ENCODE data around the gene PTPRN2. TPM values are rescaled to one million over a fixed set of nuclear protein-coding genes. Genes with fewer than 3 reads are reported as not detected.

PTPRN2 gene
- total RNA-seq, 1 donor from 2014 or later, result 0.41 TPM

GRCh38 chr7:157555944-157556641 lies 1031.5 kb downstream of the PTPRN2 start:
- no peak for DNase-seq (ENCODE audit: low spot score)
- H3K4me3 Mint-ChIP-seq, result no peak overlapping the region
- no peaks in the 10 kb centered on the region for H3K36me3 Mint-ChIP-seq (ENCODE audit: low read depth)
- no peak overlapping the region for H3K27ac Mint-ChIP-seq
- H3K9me3 Mint-ChIP-seq, result no peaks in the 10 kb centered on the region
- H3K27me3 Mint-ChIP-seq (ENCODE audit: insufficient read depth), result no peaks in the 10 kb centered on the region
- intact Hi-C loops (cut with micrococcal nuclease), result no loop called here
- no peaks in the 10 kb centered on the region for H3K4me1 Mint-ChIP-seq (ENCODE audit: low read depth)

GRCh38 chr7:157555313-157555712 lies 1032.3 kb downstream of the PTPRN2 start:
- Mint-ChIP-seq H3K27ac (no peak overlapping the region), H3K4me1 (ENCODE audit: low read depth) (no peaks in the 10 kb centered on the region), H3K27me3 (ENCODE audit: insufficient read depth) (no peaks in the 10 kb centered on the region), H3K9me3 (no peaks in the 10 kb centered on the region), H3K36me3 (ENCODE audit: low read depth) (no peaks in the 10 kb centered on the region), H3K4me3 (no peak overlapping the region)
- intact Hi-C loops (cut with micrococcal nuclease), result no loop called here
- DNase-seq (ENCODE audit: low spot score), result no peak

GRCh38 chr7:157554393-157555238 lies 1033.0 kb downstream of the PTPRN2 start:
- Mint-ChIP-seq H3K27me3 (ENCODE audit: insufficient read depth) (peaks cover 3% of the 10 kb centered on the region), H3K4me1 (ENCODE audit: low read depth) (no peaks in the 10 kb centered on the region), H3K4me3 (no peak overlapping the region), H3K9me3 (no peaks in the 10 kb centered on the region), H3K36me3 (ENCODE audit: low read depth) (no peaks in the 10 kb centered on the region), H3K27ac (no peak overlapping the region)
- intact Hi-C loops (cut with micrococcal nuclease), result no loop called here
- DNase-seq (ENCODE audit: low spot score), result no peak

- DNase-seq (ENCODE audit: low spot score), result no peak
- H3K4me1 Mint-ChIP-seq (ENCODE audit: low read depth), result no peaks in the 10 kb centered on the region
- H3K9me3 Mint-ChIP-seq, result no peaks in the 10 kb centered on the region
- peaks cover 6% of the 10 kb centered on the region for H3K27me3 Mint-ChIP-seq (ENCODE audit: insufficient read depth)
- no peak overlapping the region for H3K27ac Mint-ChIP-seq
- no peaks in the 10 kb centered on the region for H3K36me3 Mint-ChIP-seq (ENCODE audit: low read depth)
- H3K4me3 Mint-ChIP-seq, result no peak overlapping the region
- intact Hi-C loops (cut with micrococcal nuclease), result no loop called here
These were observed 1034.4 kb downstream of the PTPRN2 start for GRCh38 chr7:157553256-157553655.

GRCh38 chr7:157552295-157552993 lies 1035.2 kb downstream of the PTPRN2 start:
- H3K27me3 Mint-ChIP-seq (ENCODE audit: insufficient read depth), result peaks cover 6% of the 10 kb centered on the region
- H3K4me1 Mint-ChIP-seq (ENCODE audit: low read depth), result no peaks in the 10 kb centered on the region
- no peak for DNase-seq (ENCODE audit: low spot score)
- no peak overlapping the region for H3K27ac Mint-ChIP-seq
- intact Hi-C loops (cut with micrococcal nuclease), result no loop called here
- no peaks in the 10 kb centered on the region for H3K9me3 Mint-ChIP-seq
- no peaks in the 10 kb centered on the region for H3K36me3 Mint-ChIP-seq (ENCODE audit: low read depth)
- no peak overlapping the region for H3K4me3 Mint-ChIP-seq

- no peaks in the 10 kb centered on the region for H3K36me3 Mint-ChIP-seq (ENCODE audit: low read depth)
- no peak overlapping the region for H3K27ac Mint-ChIP-seq
- no peaks in the 10 kb centered on the region for H3K4me1 Mint-ChIP-seq (ENCODE audit: low read depth)
- H3K4me3 Mint-ChIP-seq, result no peak overlapping the region
- no peaks in the 10 kb centered on the region for H3K9me3 Mint-ChIP-seq
- H3K27me3 Mint-ChIP-seq (ENCODE audit: insufficient read depth), result peaks cover 8% of the 10 kb centered on the region
- intact Hi-C loops (cut with micrococcal nuclease), result no loop called here
- no peak for DNase-seq (ENCODE audit: low spot score)
These were observed 1036.1 kb downstream of the PTPRN2 start for GRCh38 chr7:157551325-157552070.

GRCh38 chr7:157550300-157551275 lies 1037.0 kb downstream of the PTPRN2 start:
- no peak for DNase-seq (ENCODE audit: low spot score)
- no peak overlapping the region for H3K4me3 Mint-ChIP-seq
- no peaks in the 10 kb centered on the region for H3K36me3 Mint-ChIP-seq (ENCODE audit: low read depth)
- no peaks in the 10 kb centered on the region for H3K4me1 Mint-ChIP-seq (ENCODE audit: low read depth)
- H3K27me3 Mint-ChIP-seq (ENCODE audit: insufficient read depth), result peaks cover 8% of the 10 kb centered on the region
- intact Hi-C loops (cut with micrococcal nuclease), result no loop called here
- H3K9me3 Mint-ChIP-seq, result no peaks in the 10 kb centered on the region
- no peak overlapping the region for H3K27ac Mint-ChIP-seq

- Mint-ChIP-seq H3K36me3 (ENCODE audit: low read depth) (peaks cover 2% of the 10 kb centered on the region), H3K27me3 (ENCODE audit: insufficient read depth) (peaks cover 8% of the 10 kb centered on the region), H3K4me3 (no peak overlapping the region), H3K27ac (no peak overlapping the region), H3K9me3 (peaks cover 2% of the 10 kb centered on the region), H3K4me1 (ENCODE audit: low read depth) (peaks cover 3% of the 10 kb centered on the region)
- no peak for DNase-seq (ENCODE audit: low spot score)
- intact Hi-C loops (cut with micrococcal nuclease), result no loop called here
These were observed 1037.9 kb downstream of the PTPRN2 start for GRCh38 chr7:157549612-157550299.

GRCh38 chr7:157548691-157549303 lies 1038.8 kb downstream of the PTPRN2 start:
- no peak overlapping the region for H3K27ac Mint-ChIP-seq
- H3K9me3 Mint-ChIP-seq, result peaks cover 7% of the 10 kb centered on the region
- peaks cover 8% of the 10 kb centered on the region for H3K27me3 Mint-ChIP-seq (ENCODE audit: insufficient read depth)
- intact Hi-C loops (cut with micrococcal nuclease), result no loop called here
- peaks cover 13% of the 10 kb centered on the region for H3K4me1 Mint-ChIP-seq (ENCODE audit: low read depth)
- peaks cover 2% of the 10 kb centered on the region for H3K36me3 Mint-ChIP-seq (ENCODE audit: low read depth)
- DNase-seq (ENCODE audit: low spot score), result no peak
- no peak overlapping the region for H3K4me3 Mint-ChIP-seq

- H3K4me3 Mint-ChIP-seq, result no peak overlapping the region
- peaks cover 2% of the 10 kb centered on the region for H3K36me3 Mint-ChIP-seq (ENCODE audit: low read depth)
- H3K27me3 Mint-ChIP-seq (ENCODE audit: insufficient read depth), result peaks cover 8% of the 10 kb centered on the region
- peaks cover 16% of the 10 kb centered on the region for H3K4me1 Mint-ChIP-seq (ENCODE audit: low read depth)
- no peak for DNase-seq (ENCODE audit: low spot score)
- intact Hi-C loops (cut with micrococcal nuclease), result no loop called here
- peaks cover 9% of the 10 kb centered on the region for H3K9me3 Mint-ChIP-seq
- H3K27ac Mint-ChIP-seq, result no peak overlapping the region
These were observed 1040.0 kb downstream of the PTPRN2 start for GRCh38 chr7:157547611-157548010.

- Mint-ChIP-seq H3K4me3 (no peak overlapping the region), H3K27ac (no peak overlapping the region), H3K27me3 (ENCODE audit: insufficient read depth) (peaks cover 8% of the 10 kb centered on the region), H3K4me1 (ENCODE audit: low read depth) (peaks cover 16% of the 10 kb centered on the region), H3K9me3 (peaks cover 9% of the 10 kb centered on the region), H3K36me3 (ENCODE audit: low read depth) (peaks cover 2% of the 10 kb centered on the region)
- no peak for DNase-seq (ENCODE audit: low spot score)
- intact Hi-C loops (cut with micrococcal nuclease), result no loop called here
These were observed 1040.5 kb downstream of the PTPRN2 start for GRCh38 chr7:157547102-157547501.

All from activated T-helper 1 cell treated with anti-CD3 and anti-CD28 coated beads, Interleukin-12 subunit alpha, Interleukin-12 subunit beta, Interleukin-2, Interleukin-4 antibody, amounts not matched to agents 30 ng/mL and 10 ng/mL and 1 ng/mL, durations not matched to agents 14 hours and 24 hours and 36 hours (primary cell).